HEK293 (cell line): Measurements from ENCODE around the gene BCL11B.

ENCODE experiments used
- CTCF ChIA-PET: fragments of 350-600 bp; formaldehyde crosslinking; extraction: SDS; loops from one replicate; lab custom pipeline; 2021; ENCODE audit warnings: antibody characterized with exemption; lab: Yijun Ruan, JAX
- POLR2A ChIA-PET: fragments of 300-600 bp; formaldehyde crosslinking; extraction: SDS; loops from one replicate; lab custom pipeline; 2020; ENCODE audit warnings: antibody characterized with exemption, inconsistent platforms; lab: Yijun Ruan, JAX
- H3K27ac ChIP-seq: fragments of 200-500 bp; sonication (Bioruptor generic); 2 replicates; pipeline ENCODE4 v1.5.1; 2014; ENCODE audit warnings: low read depth, low read length, control low read depth, inconsistent platforms; ENCODE audit errors: extremely low read depth
- H3K36me3 ChIP-seq, 2 experiments: fragments of 200-500 bp in 1 of 2; sonication (Bioruptor generic) in 1 of 2; 1 replicate in 1 of 2; 2 replicates in 1 of 2; pipeline ENCODE4 v1.5.1; 2014 to 2017; ENCODE audit warnings: inconsistent platforms in 2 of 2, low read length in 2 of 2; ENCODE audit not compliant: control insufficient read depth in 2 of 2, insufficient read depth in 1 of 2
- H3K4me1 ChIP-seq: fragments of 200-500 bp; sonication (Bioruptor generic); 2 replicates; pipeline ENCODE4 v1.5.1; 2014; ENCODE audit warnings: mild to moderate bottlenecking, low read length, inconsistent platforms; ENCODE audit not compliant: control insufficient read depth, insufficient read depth
- H3K4me3 ChIP-seq: 2 replicates; pipeline ENCODE4 v1.5.1; 2011; ENCODE audit warnings: low read depth, mild to moderate bottlenecking, control low read depth, low read length, moderate library complexity
- H3K9me3 ChIP-seq: fragments of 200-500 bp; sonication (Bioruptor generic); 2 replicates; pipeline ENCODE4 v1.5.1; 2014; ENCODE audit warnings: low read depth, low read length, inconsistent platforms; ENCODE audit not compliant: control insufficient read depth, insufficient read depth
- BCL11B ChIP-seq: fragments of 450-650 bp; formaldehyde crosslinking; IDR thresholded peaks from 2 replicates; pipeline ENCODE4 v1.5.1; 2016; ENCODE audit warnings: low read depth, missing biosample characterization, missing genetic modification characterization
- FEZF1 ChIP-seq: fragments of 450-650 bp; formaldehyde crosslinking; IDR thresholded peaks from 2 replicates; pipeline ENCODE4 v1.5.1; 2016; ENCODE audit warnings: missing biosample characterization, missing genetic modification characterization
- MZF1 ChIP-seq: fragments of 450-650 bp; formaldehyde crosslinking; IDR thresholded peaks from 2 replicates; pipeline ENCODE4 v1.5.1; 2017; ENCODE audit warnings: missing biosample characterization, missing genetic modification characterization, borderline replicate concordance
- SETDB1 ChIP-seq: IDR thresholded peaks from one replicate; pipeline ENCODE4 v1.6.1; 2017; ENCODE audit warnings: mild to moderate bottlenecking, low read length, moderate library complexity, mixed read lengths; ENCODE audit not compliant: insufficient read length
- ZBTB17 ChIP-seq: fragments of 450-650 bp; formaldehyde crosslinking; IDR thresholded peaks from 2 replicates; pipeline ENCODE4 v1.5.1; 2016; ENCODE audit warnings: missing biosample characterization, missing genetic modification characterization
- ZNF155 ChIP-seq: fragments of 450-650 bp; formaldehyde crosslinking; IDR thresholded peaks from 2 replicates; pipeline ENCODE4 v1.5.1; 2016; ENCODE audit warnings: missing biosample characterization, missing genetic modification characterization
- ZNF221 ChIP-seq: fragments of 450-650 bp; formaldehyde crosslinking; IDR thresholded peaks from 2 replicates; pipeline ENCODE4 v1.5.1; 2017; ENCODE audit warnings: missing biosample characterization, missing genetic modification characterization, borderline replicate concordance
- ZNF292 ChIP-seq: fragments of 450-650 bp; formaldehyde crosslinking; IDR thresholded peaks from 2 replicates; pipeline ENCODE4 v1.5.1; 2016; ENCODE audit warnings: low read depth, missing biosample characterization, missing genetic modification characterization, borderline replicate concordance
- ZNF324 ChIP-seq: fragments of 450-650 bp; formaldehyde crosslinking; IDR thresholded peaks from 2 replicates; pipeline ENCODE4 v1.5.1; 2016; ENCODE audit warnings: missing biosample characterization, missing genetic modification characterization
- ZNF335 ChIP-seq: fragments of 450-650 bp; formaldehyde crosslinking; conservative IDR thresholded peaks from 2 replicates; pipeline ENCODE4 v1.5.1; 2016; ENCODE audit warnings: missing biosample characterization, missing genetic modification characterization
- ZNF341 ChIP-seq: fragments of 450-650 bp; formaldehyde crosslinking; IDR thresholded peaks from 2 replicates; pipeline ENCODE4; 2016; ENCODE audit warnings: low read depth, missing biosample characterization, missing genetic modification characterization
- ZNF366 ChIP-seq: fragments of 450-650 bp; formaldehyde crosslinking; conservative IDR thresholded peaks from 2 replicates; pipeline ENCODE4 v1.5.1; 2016; ENCODE audit warnings: missing biosample characterization, missing genetic modification characterization
- ZNF391 ChIP-seq: fragments of 450-650 bp; formaldehyde crosslinking; IDR thresholded peaks from 2 replicates; pipeline ENCODE4 v1.5.1; 2016; ENCODE audit warnings: low read depth, missing biosample characterization, missing genetic modification characterization, borderline replicate concordance
- ZNF658 ChIP-seq: fragments of 450-650 bp; formaldehyde crosslinking; IDR thresholded peaks from 2 replicates; pipeline ENCODE4; 2016; ENCODE audit warnings: missing biosample characterization, missing genetic modification characterization
- ZSCAN23 ChIP-seq: fragments of 450-650 bp; formaldehyde crosslinking; IDR thresholded peaks from 2 replicates; pipeline ENCODE4 v1.5.1; 2016; ENCODE audit warnings: missing biosample characterization, missing genetic modification characterization
- TF ChIP-seq, protein P1 (sequence below): fragments of 450-650 bp; formaldehyde crosslinking; conservative IDR thresholded peaks from 2 replicates; pipeline ENCODE4 v1.5.1; 2016; ENCODE audit warnings: low read depth, missing biosample characterization, missing genetic modification characterization
- TF ChIP-seq, protein P2 (sequence below): fragments of 450-650 bp; formaldehyde crosslinking; IDR thresholded peaks from 2 replicates; pipeline ENCODE4 v1.5.1; 2017; ENCODE audit warnings: missing biosample characterization, missing genetic modification characterization
- TF ChIP-seq, protein P3 (sequence below): fragments of 450-650 bp; formaldehyde crosslinking; IDR thresholded peaks from 2 replicates; pipeline ENCODE4 v1.5.1; 2016; ENCODE audit warnings: missing biosample characterization, missing genetic modification characterization
- TF ChIP-seq, protein P4 (sequence below): fragments of 450-650 bp; formaldehyde crosslinking; IDR thresholded peaks from 2 replicates; pipeline ENCODE4 v1.5.1; 2016; ENCODE audit warnings: missing biosample characterization, missing genetic modification characterization

BCL11B gene

DNA sequence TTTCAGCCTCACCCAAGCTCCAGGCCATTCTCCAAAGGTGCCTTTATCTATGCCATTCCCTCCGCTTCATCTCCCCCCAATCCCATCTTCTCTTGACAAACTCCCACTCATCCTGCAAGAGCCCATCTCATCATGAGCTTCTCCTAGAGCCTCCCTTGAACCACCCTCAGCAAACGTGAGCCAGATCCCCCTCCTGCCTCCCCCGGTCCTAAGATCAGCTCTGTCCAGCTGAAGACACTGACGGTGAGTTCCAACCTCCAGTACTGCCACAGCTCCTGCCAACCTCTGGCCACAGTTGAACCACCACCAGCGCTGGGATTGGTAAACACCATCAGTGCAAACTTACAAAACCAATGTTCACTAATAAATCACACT is 124.6 kb downstream of the BCL11B start (continued):
- TF ChIP-seq, protein P1, sequence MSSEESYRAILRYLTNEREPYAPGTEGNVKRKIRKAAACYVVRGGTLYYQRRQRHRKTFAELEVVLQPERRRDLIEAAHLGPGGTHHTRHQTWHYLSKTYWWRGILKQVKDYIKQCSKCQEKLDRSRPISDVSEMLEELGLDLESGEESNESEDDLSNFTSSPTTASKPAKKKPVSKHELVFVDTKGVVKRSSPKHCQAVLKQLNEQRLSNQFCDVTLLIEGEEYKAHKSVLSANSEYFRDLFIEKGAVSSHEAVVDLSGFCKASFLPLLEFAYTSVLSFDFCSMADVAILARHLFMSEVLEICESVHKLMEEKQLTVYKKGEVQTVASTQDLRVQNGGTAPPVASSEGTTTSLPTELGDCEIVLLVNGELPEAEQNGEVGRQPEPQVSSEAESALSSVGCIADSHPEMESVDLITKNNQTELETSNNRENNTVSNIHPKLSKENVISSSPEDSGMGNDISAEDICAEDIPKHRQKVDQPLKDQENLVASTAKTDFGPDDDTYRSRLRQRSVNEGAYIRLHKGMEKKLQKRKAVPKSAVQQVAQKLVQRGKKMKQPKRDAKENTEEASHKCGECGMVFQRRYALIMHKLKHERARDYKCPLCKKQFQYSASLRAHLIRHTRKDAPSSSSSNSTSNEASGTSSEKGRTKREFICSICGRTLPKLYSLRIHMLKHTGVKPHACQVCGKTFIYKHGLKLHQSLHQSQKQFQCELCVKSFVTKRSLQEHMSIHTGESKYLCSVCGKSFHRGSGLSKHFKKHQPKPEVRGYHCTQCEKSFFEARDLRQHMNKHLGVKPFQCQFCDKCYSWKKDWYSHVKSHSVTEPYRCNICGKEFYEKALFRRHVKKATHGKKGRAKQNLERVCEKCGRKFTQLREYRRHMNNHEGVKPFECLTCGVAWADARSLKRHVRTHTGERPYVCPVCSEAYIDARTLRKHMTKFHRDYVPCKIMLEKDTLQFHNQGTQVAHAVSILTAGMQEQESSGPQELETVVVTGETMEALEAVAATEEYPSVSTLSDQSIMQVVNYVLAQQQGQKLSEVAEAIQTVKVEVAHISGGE: no peak

DNA sequence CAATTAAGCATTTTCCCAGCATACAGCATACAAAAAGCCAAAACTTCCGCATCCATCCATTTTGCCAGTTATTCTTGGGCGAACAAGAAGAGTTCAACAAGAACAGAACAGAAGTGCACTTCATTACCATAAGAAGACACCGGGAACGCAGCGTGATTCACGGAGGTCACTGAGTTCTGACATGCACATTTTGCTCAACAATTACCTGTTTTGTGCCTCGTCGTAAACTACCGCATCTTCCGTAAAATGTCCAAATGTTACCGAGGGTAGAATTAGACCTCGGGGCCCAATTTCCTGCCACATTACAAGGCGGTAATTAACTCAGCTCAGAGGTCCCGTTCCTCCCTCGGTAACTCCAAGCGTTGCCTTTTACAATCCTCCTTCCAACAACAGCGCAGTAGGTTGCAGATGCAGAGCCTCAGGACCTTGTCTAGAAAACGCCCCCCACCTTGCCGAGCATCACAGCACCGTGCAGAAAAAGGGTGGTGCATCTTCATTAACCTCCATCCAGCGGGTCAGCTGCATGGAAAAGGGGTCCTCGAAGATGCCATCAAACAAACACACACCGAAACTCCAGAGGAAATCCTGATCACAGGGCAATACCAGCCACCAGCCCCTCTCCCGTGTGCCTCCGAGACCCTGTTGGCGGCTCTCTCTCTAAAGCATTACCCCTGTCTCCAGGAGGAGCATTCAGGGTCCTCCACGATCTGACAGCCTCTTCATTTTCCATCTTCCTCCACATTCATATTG is 125.2 kb downstream of the BCL11B start:
- no peaks in the 10 kb centered on the region for H3K36me3 ChIP-seq
- TF ChIP-seq, protein P2, sequence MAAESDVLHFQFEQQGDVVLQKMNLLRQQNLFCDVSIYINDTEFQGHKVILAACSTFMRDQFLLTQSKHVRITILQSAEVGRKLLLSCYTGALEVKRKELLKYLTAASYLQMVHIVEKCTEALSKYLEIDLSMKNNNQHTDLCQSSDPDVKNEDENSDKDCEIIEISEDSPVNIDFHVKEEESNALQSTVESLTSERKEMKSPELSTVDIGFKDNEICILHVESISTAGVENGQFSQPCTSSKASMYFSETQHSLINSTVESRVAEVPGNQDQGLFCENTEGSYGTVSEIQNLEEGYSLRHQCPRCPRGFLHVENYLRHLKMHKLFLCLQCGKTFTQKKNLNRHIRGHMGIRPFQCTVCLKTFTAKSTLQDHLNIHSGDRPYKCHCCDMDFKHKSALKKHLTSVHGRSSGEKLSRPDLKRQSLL (tag by site-specific recombination): no peak
- TF ChIP-seq BCL11B (tag by site-specific recombination) (no peak), ZNF335 (tag by site-specific recombination) (no peak), MZF1 (tag by site-specific recombination) (no peak), ZNF366 (tag by site-specific recombination) (no peak), ZBTB17 (tag by site-specific recombination) (no peak), ZNF155 (tag by site-specific recombination) (no peak), ZNF341 (tag by site-specific recombination) (no peak), ZNF221 (no peak), ZSCAN23 (tag by site-specific recombination) (no peak), ZNF324 (tag by site-specific recombination) (no peak), ZNF658 (tag by site-specific recombination) (no peak), ZNF292 (no peak), SETDB1 (no peak), ZNF391 (no peak), FEZF1 (tag by site-specific recombination) (no peak)
- TF ChIP-seq, protein P3, sequence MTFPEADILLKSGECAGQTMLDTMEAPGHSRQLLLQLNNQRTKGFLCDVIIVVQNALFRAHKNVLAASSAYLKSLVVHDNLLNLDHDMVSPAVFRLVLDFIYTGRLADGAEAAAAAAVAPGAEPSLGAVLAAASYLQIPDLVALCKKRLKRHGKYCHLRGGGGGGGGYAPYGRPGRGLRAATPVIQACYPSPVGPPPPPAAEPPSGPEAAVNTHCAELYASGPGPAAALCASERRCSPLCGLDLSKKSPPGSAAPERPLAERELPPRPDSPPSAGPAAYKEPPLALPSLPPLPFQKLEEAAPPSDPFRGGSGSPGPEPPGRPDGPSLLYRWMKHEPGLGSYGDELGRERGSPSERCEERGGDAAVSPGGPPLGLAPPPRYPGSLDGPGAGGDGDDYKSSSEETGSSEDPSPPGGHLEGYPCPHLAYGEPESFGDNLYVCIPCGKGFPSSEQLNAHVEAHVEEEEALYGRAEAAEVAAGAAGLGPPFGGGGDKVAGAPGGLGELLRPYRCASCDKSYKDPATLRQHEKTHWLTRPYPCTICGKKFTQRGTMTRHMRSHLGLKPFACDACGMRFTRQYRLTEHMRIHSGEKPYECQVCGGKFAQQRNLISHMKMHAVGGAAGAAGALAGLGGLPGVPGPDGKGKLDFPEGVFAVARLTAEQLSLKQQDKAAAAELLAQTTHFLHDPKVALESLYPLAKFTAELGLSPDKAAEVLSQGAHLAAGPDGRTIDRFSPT (tag by site-specific recombination): no peak
- TF ChIP-seq, protein P4, sequence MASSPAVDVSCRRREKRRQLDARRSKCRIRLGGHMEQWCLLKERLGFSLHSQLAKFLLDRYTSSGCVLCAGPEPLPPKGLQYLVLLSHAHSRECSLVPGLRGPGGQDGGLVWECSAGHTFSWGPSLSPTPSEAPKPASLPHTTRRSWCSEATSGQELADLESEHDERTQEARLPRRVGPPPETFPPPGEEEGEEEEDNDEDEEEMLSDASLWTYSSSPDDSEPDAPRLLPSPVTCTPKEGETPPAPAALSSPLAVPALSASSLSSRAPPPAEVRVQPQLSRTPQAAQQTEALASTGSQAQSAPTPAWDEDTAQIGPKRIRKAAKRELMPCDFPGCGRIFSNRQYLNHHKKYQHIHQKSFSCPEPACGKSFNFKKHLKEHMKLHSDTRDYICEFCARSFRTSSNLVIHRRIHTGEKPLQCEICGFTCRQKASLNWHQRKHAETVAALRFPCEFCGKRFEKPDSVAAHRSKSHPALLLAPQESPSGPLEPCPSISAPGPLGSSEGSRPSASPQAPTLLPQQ (tag by site-specific recombination): no peak
- no peaks in the 10 kb centered on the region for H3K9me3 ChIP-seq
- CTCF ChIA-PET: no interaction called here
- no peak overlapping the region for H3K4me3 ChIP-seq
- no peaks in the 10 kb centered on the region for H3K4me1 ChIP-seq
- no peak overlapping the region for H3K27ac ChIP-seq
- POLR2A ChIA-PET: no interaction called here
